ENCODE measurements around the gene DOK3.

Gene DOK3

DNA sequence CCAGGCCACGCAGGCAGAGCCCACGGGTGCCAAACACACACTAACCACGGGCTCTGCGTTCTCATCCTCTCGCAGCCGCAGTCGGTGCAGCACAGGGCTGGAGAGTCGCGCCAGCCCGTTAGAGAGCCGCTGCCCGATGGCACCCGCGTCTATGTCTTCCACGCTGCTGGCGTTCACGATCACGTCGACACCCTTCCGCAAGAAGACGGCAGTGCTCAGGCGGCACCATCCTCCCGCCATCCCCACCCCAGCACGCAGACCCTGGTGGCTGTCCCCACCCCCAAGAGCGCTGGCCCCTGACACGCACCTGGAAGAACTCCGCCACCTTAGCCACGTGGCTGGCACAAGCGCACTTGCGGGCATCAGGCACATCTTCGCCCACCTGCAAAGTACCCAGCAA lies 42.2 kb downstream of the DOK3 start:
- DNase-seq (ENCODE audit: low read depth) = no peak

DNA sequence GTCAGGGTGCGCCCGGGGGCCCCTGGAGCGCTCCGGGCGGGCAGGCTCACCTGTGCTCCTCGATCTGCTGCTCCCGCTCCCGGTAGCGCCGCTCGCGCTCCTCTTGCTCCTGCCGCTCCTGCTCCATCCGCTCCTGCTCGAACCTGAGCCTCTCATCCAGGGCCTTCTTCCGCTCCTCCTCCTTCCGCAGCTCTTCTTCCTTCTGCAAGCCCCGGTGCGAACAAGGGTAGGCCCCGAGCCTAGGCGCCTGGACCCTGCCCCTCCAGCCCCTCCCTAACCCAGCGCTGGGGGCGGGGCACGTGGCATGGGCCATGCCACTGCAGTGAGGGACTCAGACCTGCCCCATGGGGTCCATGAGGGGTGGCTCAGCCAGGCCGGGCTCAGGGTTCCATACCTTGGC lies 42.8 kb downstream of the DOK3 start:
- no peak for DNase-seq (ENCODE audit: low read depth)

DNA sequence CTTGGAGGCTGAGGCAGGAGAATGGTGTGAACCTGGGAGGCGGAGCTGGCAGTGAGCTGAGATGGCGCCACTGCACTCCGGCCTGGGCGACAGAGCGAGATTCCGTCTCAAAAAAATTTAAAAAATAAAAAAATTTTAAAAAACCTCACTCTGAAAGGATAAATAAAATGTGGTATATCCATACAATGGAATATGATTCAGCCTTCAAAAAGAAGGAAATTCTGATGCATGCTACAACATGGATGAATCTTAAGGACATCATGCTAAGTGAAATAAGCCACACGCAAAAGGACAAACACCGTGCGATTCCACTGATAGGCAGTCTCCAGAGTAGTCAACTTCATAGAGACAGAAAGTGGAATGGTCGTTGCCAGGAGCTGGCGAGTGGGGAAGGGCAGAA lies 44.6 kb downstream of the DOK3 start:
- DNase-seq (ENCODE audit: low read depth) = no peak

DNA sequence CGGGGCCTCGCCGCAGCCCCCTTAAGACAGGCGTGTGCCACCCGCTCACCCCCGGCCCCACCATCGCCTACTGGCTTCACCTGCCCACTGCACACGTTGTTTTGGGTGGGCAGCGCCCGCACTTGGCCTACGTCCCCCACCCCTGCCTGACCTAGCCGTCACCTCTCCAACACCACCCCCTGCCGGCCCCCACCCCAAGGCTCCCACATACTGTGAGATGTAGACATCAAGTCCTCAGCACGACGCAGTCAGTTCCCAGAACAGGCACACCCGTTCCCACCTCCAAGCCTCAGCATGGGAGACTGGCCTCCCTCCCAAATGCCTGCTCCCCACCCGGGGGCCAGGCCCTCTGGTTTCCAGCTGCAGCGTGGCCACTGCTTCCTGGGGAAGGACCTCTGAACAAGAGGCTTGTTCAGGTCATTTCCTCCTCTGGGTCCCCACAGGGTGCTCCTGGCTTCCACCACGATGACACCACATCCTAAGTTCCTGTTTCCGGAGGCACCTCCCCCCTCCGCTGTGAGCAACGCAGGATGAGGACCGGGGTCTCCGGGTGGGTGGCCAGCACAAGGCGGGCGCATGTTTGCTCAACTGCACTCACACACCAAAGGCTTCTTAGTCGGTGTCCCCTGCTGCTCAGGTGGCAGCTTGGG lies 47.5 kb downstream of the DOK3 start:
- DNase-seq (ENCODE audit: low read depth) = no peak

DNA sequence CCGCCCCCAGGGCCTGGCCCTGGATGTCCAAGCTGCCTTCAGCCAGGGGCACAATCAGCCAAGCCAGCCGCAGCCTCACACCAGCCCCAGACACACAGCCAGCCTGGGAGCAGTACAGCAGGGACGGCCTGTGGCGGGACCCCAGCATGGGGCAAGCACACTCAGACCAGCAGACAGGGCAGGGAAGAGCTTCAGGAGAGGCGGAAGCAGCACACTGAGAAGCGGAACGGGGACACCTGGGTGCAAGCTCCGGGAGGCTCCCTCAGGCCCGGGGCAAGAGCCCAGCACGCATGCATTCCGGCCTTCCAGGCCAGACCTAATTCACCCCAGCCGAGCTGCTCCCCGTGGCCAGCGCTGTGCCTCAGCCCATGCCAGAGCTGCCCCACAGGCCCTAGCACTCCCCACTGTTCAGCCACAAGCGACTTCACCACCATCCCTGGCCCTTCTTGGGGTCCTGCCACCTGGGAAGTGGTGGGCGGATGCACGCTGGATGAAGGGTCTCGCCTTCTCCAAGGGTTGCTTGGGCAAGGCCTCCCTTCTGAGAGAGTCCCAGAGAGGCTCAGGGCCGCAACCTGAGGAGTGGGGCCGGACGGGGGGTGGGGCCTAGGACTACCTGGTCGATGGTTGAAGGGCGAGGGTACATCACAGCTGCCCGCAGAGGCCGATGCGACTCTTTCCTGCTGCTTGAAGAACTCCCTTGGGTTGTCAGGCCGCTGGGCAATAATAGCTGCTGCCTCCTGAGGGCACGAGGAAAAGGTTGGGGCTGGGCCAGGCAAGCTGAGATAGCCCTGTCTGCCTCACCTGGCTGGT lies 49.6 kb downstream of the DOK3 start:
- DNase-seq (ENCODE audit: low read depth) = no peak

DNA sequence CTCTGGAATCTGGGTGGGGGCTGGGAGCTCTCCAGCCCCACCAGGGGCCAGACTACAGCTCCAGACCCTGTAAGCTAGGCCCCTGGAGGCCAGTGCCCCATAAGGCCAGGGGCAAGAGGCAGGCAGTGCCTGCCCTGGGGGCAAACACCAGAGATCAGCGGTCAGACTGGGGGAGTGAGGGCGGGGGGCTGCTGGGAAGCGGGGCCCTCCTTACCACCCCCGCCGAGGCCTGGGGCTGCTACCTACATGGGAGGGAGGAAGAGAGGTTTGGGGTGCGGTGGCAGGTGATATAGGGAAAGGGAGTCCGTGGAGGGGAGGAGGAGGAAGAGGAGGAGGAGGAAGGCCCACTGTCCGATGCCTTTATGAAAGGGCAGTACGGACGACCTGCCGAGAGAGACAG lies 50.3 kb downstream of the DOK3 start:
- DNase-seq (ENCODE audit: low read depth) = no peak

DNA sequence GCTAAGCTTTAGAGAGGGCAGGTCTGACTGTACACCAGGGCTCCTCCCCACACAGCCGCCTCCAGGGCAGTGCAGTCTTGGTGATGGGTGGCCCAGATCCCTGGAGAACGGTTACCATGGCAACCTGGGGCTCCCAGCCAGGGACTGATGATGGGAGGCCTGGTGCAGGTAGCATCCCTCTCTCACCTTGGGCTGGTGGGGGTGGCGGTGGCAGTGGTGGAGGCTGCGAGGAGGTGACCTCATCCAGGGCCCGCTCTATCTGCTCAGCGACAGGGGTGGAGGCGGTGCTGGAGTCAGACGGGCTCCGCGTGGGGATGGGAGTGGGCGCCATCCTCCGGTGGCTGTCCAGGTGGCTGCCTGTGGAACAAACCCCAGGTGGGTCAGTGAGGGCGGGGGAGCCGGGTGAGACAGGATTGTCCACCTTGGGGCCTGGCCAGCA lies 50.7 kb downstream of the DOK3 start:
- DNase-seq (ENCODE audit: low read depth) = no peak

DNA sequence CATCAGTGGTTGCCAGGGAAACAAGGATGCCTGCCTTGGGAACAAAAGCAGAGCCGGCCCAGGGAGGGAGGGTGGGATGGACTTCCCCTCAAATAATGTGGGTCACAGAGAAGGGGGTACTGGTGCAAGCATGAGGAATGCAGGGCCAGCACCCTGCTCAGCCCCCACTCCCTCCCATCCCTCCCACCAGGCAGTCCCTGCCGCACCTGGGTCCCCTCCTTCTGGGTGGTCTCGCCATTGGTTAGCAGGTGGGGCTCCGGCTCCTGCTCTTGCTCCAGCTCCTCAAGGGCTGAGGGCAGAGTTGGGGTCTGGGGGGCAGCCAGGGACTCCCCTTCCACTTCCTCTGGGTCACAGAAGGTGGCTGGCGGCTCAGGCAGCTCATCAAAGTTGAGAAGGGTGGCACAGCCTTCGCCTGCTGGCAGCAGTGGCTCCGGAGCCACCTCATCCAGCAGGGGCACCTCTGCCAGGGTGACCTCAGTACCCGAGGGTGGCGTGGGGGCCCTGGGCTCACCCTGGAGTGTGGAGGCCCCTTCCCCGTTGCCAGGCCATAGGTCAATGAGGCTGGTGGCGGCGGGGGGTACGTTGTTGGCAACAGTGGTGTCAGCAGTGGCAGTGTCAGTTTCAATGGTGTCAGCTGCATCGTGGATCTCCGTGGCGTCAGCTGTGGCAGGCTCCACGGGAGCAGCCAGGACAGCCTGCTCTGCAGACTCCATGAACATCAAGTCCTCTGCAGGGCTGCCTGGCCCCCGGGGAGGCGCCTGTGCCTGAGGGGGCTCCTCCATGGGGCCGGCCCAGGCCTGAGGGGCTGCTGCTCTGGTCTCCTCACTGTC lies 51.6 kb downstream of the DOK3 start:
- DNase-seq (ENCODE audit: low read depth) = no peak

DNA sequence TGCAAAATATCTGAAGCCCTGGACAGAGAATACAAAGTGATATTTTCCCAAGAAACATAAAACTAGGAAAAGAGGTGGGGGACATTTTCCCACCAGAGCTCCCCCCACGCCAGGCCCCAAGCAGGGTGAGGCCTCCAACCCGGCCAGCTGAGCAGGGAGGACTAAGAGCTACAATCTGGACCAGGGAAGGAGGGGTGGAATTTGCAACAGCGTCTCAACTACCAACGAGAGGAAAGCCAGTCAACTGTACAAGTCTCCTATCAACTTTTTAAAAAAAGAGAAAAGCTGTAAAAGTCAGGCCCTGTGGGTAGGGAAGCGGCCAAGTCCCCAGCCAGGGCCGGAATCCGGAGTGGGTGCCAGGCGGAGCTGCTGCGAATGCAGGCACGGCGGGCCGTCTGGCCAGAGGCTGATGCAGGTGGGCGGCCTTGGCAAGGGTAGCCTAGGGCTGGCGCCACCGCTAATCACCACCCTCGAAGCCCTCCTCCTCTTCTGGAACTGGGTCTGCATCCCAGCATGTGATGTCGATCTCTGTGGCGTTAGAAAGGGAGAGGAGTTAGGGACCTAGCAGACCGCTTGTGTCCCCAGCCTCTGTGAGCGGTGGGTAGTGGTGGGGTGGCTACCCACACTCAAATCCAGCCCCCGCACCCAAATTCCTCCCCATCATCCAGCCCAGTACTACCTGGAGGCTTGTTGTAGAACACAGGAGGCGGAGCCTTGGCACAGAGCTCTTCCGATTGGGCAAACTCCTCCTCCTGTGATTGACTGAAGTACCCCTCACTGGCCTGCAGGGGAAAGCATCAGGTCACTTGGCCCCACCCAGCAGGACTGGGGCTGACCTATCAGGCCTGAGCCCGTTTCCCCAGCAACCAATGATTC lies 52.4 kb downstream of the DOK3 start:
- peak; percentile 43 for DNase-seq (ENCODE audit: low read depth)

DNA sequence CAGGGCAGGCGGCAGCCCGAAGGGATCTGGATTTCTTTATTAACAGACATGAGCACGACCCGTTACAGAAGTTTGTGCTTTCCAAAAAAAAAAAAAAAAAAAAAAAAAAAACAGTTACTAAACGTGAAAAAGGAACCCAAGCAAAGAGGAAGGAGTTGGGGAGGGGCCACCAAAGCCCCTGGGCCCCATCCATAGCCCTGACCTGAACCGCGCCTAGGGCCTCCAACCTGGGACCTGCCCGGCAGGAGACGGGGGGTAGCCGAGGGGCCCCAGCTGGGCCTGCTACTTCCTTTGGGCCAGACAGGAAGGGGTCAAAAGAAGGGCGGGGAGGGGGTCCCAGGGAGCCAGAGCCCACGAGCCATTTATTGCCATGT lies 53.0 kb downstream of the DOK3 start:
- DNase-seq (ENCODE audit: low read depth) = no peak

DNA sequence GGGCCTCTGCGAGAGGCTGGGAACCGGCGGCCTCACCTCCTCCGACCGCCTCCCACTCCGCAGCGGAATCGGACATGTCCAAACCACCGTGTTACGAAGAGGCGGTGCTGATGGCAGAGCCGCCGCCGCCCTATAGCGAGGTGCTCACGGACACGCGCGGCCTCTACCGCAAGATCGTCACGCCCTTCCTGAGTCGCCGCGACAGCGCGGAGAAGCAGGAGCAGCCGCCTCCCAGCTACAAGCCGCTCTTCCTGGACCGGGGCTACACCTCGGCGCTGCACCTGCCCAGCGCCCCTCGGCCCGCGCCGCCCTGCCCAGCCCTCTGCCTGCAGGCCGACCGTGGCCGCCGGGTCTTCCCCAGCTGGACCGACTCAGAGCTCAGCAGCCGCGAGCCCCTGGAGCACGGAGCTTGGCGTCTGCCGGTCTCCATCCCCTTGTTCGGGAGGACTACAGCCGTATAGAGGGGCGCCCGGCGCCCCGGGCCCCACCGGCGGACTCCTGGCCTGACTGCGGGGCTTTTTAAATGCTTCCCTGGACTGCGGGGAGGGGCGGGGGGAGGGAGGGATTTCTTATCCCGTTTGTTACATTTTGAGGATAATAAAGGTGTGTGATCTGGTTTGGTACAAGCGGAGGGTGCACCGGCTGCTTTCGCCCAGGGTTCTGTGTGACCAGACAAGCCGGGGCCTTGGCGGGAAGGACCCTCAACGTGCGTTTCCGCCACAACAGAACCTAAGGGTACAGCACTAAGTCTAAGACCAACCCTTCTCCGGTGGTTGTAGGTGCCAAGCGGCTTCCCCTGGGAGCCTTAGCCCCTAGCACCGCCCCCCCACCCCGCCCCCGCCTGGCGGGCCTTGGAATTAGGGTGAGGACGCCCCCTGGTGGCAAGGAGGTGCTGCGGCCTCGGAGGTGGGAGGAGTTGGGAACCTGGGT lies 53.7 kb downstream of the DOK3 start:
- peak; percentile 85 for DNase-seq (ENCODE audit: low read depth)

DNA sequence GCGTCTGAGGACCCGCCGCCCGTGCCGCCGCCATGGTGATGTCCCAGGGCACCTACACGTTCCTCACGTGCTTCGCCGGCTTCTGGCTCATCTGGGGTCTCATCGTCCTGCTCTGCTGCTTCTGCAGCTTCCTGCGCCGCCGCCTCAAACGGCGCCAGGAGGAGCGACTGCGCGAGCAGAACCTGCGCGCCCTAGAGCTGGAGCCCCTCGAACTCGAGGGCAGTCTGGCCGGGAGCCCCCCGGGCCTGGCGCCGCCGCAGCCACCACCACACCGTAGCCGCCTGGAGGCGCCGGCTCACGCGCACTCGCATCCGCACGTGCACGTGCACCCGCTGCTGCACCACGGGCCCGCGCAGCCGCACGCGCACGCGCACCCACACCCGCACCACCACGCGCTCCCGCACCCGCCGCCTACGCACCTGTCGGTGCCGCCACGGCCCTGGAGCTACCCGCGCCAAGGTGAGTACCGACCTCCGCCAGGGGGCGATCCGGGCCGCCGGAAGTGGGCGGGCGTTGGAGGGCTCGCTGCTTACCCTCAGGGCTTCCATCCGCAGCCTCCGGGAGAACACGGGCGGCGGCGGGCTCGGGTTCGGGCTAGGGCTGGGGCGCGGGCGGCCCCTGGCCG lies 54.5 kb downstream of the DOK3 start:
- DNase-seq (ENCODE audit: low read depth) = peak; percentile 86

DNA sequence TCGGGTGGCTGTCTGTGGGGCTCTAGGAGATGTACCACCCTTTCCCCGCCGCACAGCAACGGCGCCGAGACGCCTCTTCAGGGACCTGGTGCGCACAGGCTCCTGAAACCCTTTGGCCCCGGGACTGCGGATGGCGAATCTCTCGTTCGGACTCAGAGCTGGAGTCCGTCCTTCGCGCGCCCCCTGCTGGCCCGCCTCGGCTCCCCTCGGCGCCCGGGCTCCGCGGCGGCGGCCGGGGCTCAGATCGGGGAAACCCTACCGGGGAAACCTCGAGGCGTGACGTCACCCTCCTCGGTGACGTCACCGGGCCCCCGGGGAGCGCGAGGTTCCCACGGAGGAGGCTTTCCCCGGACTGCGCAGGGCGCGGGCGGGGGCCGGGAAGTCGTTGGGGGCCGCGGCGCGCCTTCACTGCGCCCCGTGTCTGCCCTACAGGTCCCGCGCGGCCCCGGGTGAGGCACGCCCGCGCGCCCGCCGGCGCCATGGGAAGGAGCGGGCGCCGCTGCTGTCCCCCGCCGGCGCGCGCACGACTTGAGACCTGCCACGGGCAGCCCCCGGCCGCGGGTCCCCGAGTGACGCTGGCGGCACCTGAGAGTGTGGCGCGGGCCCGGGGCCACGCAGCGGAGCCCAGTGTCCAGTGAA lies 55.1 kb downstream of the DOK3 start:
- DNase-seq (ENCODE audit: low read depth) = peak; percentile 91

DNA sequence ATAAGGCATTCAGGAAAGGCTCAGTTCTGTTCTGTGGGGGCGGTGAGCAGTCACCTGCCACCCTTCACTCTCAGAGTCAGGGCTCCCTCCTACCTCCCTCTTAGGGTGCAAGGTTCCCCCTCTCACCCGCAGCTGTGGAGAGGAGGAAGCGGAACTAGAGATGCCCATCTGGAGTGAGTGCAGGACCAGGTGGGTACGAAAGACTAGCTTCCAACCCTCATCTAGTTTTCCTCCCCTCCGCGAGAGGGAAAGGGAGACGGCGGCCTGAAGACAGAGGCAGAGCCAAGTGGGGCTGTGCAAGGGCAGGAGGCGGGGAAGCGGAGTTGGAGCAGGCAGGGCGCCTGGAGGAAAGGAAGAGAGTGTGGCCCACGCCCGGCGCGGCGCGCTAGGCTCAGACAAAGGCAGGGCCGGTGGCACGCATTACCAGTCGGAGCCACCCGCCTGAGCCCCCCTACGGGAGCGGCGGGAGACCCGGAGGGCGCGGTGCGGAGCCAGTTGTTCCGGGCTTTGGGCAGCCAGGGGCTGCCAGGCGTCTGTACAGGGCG lies 55.7 kb downstream of the DOK3 start:
- no peak for DNase-seq (ENCODE audit: low read depth)

DNA sequence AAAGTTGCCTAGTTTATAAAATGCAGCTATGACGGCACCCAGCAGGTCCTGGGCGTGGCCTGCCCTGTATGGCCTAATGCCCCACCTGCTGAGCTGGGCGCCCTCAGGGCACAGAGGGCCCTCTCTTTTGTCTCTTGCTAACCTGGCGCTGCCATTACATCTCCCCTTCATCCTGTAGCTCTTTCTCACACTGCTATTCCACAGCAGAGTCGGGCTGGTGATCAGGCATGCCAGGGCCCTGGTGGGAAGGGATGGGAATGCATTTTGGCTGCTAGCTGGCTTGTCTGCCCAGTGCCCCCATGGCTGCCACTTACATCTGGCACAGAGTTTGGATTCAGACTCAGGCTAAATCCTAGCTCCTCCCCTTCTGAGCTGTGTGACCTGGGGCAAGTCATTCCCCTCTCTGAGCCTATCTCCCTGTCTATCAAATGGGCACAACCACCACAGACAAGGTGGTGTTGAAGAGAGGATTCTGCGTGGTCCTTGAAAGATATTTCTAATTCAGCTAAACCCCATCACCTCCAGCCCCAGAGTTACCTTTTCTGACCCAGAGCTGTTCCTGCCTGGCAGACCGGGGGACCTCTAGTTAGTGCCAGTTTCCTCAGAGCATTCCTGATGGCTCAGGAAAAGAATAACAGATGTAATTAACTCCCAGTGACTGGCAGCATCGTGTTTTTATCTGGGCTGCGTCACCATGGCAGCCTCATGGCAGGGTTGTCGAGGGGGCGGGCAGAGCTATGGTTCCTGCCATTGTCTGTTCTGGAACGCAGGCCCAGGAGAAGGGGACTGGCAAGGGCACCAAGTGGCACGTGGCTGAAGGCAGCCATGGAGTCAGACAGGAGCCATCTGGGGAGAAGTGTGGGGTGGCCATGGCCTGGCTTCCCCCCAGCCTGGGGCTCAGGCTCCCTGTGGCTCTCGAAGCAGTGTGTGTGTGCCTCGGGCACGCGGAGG lies 56.7 kb downstream of the DOK3 start:
- DNase-seq (ENCODE audit: low read depth) = no peak
